HG02943 (cell line): Measurements from ENCODE around the gene TMEM117.

Source experiments
- ATAC-seq: cut with Tn5 transposase; IDR thresholded peaks from one replicate; pipeline ENCODE4 v1.9.1; 2021; ENCODE audit warnings: mild to moderate bottlenecking, low read depth, moderate library complexity; ENCODE audit not compliant: unreplicated experiment

TMEM117 gene

DNA sequence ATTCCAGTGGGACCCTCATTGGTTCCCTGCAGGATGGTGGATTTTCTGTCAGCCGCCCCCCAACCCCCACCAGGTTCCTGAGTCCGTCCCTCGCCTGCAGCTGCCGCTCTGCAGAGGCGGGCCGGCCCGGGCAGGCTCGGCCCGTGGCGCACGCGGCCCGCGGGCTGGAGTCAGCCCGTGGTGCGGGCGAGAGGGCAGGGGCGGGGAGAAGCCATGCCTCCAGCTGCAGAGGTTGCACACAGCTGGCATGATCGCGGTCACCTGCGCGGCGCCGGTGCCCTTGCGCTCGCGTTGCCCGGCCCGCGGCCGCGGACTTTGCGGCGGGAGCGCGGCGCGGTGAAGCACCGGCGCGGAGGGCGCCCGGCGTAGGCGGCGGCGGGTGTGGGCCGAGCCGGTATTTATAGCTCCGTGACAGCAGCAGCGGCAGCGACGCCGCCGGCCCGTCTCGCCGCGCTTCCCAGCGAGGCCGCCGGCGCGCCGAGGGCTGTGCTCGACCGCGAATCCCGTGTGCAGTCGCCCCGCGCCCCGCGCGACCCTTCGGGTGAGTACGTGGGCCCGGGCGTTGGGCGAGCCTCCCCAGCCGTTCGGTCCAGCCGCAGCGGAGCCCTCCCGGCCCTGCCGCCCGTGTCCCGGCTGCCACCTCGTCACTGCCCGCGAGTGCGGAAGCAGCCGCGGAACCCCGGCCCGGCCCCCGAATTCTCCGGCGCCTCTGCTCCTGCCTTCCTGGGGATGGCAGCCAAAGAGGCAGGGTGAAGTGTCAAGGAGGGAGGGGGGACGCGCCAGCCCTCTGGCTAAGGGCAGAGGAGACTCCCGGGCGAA, at the start of gene TMEM117:
TSS of gene TMEM117 (plus strand) at position 426 of the 819 bp plus-strand sequence.
- ATAC-seq: peak; percentile 80

- no peak for ATAC-seq
These were observed 48.8 kb upstream of the TMEM117 start for GRCh38 chr12:43786899-43787693.

- ATAC-seq: no peak
These were observed 45.9 kb upstream of the TMEM117 start for GRCh38 chr12:43789941-43790340.

DNA sequence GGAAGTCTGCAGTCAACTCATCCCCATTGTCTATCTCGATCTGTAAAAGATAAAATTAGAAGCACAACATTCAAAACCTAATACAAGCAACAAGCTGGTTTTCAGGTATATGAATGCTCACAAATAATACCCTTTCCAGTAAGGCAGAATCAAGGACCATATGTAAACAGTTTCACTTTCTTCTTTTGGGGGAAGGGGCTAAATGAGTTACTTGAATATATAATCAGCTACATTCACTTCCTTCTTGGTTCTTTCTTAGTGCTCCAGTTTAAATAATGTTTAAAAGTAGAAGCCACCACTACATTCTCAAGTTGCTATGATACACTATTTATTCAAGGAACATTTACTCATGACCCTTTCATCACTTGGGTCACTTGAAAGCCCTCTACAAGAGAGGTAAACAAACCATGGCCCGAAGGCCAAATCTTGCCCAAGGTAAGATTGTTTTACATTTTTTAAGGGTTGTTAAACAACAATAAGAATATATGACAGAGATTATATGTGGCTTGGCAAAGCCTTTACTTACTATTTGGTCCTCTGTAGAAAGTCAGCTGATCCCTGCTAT, 40.1 kb upstream of the TMEM117 start:
- ATAC-seq: no peak

GRCh38 chr12:43797561-43798217, 38.2 kb upstream of the TMEM117 start:
- no peak for ATAC-seq

DNA sequence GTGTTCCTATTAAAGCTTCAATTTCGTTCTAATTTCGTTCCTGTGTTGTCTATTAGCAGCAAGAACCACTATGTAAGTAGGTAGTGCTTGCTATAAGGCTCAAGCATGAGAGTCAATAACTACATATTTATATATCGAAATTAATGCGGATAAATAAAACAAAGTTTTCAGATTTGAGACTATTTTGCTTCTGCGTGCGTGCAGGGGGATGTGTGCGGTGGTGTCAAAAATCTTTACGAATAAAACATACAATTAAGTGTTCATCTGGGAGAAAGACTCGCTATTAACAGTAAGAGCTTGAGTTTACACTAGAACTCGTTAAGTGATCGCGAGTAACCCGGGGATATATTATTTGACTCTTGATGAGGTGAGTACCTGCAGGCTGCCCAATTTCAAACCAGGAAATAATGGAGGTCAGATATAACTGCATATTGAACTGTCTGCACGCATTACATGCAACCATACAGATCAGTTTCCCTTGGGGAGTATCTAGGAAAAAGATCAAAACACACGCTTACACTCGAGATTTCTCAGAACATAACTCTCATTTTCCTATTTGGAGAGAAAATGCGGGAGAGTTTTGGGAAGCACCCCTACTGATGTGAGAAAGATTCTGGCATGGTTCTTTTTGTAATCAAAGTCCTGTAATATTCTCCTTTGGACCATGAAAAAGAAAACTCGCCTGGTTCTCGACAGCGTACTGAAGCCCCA, 30.6 kb upstream of the TMEM117 start:
- no peak for ATAC-seq

GRCh38 chr12:43805860-43806736, 29.8 kb upstream of the TMEM117 start, which contains the start of gene TWF1:
TSS of gene TWF1 (minus strand) at chr12:43806317. CDS start at chr12:43806245, 72 bp downstream.
- peak; percentile 95 for ATAC-seq

DNA sequence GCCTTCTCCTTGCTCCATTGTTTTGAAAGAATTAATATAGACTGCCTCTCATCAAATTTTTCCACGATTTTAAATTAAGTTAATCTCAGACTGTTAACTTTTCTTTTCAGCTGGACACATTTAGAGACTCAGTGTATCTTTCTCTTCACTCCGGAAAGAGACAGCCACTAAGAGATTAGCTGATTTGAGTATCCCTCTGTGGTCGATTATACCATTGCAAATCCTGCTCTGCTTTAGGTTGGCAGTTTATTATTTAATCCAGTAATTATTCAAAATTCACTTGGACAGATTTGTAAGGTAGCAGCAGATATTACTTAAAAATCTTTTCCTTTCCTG, 29.2 kb upstream of the TMEM117 start:
- ATAC-seq: no peak

- ATAC-seq: no peak
These were observed 28.5 kb upstream of the TMEM117 start for GRCh38 chr12:43807386-43807785.

DNA sequence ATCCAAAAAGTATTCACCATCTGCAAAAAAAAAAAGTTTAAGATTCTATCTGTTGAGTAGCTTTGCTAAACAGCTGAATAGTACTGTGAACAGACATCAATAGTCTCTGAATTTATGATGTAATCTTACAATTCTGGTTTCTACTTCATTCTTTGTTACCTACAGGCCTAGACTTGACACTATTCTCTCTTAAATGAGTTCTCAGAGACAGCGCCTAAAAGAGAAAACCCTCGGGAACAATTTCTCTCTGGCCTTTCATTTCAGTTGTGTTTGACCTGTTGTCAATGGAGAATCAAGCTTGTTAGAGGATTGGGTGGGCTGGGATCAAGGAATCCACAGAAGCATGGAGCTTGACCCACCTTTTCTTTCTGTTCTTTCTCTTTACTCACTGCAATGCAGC, 23.8 kb upstream of the TMEM117 start:
- no peak for ATAC-seq

DNA sequence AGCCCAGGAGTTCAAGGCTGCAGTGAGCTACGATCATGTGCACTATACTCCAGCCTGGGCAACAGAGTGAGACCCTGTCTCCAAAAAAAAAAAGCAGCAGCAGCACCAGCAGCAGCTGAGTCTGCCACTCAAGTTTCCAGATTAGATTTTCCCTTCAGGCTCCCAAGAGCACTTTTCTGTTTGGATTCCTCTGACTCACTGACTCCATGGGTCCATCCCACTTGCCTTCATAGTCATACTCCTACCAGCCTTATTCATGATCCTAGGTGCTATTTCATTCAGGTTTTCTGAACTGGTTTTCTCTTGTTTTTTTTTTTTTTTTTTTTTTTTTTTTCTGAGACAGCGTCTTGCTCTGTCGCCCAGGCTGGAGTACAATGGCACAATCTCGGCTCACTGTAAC, 23.0 kb upstream of the TMEM117 start:
- ATAC-seq: no peak

DNA sequence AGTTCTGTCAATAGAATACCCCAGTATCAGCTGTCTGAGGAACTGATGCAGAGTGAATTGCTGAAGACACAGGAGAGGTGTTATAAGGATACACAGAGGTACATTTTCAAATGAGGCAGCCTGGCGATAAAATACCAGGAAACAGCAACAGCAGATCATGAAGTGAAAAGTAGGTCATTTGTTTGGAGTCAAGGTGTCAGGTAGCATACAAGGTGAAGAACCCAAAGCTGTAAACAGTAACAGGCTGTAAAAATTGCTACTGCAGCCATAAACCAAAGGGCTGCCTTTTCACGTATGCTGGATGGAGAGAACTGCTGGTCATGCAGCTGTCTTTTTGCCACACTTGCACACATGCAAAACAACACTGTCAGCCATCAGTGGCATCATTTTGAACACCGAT, 20.5 kb upstream of the TMEM117 start:
- ATAC-seq: no peak

DNA sequence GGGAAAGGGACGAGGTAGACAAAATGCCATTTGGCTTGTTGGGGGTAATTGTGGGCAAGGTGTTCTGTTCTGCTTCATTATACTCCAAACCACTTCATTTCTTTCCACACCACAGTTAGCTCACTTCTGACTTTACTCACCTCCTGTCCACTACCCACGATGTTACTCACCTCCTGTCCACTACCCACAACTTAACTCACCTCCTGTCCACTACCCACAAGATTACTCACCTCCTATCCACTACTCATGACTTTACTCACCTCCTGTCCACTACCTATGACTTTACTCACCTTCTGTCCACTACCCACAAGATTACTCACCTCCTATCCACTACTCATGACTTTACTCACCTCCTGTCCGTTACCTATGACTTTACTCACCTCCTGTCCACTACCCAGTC, 19.7 kb upstream of the TMEM117 start:
- no peak for ATAC-seq

DNA sequence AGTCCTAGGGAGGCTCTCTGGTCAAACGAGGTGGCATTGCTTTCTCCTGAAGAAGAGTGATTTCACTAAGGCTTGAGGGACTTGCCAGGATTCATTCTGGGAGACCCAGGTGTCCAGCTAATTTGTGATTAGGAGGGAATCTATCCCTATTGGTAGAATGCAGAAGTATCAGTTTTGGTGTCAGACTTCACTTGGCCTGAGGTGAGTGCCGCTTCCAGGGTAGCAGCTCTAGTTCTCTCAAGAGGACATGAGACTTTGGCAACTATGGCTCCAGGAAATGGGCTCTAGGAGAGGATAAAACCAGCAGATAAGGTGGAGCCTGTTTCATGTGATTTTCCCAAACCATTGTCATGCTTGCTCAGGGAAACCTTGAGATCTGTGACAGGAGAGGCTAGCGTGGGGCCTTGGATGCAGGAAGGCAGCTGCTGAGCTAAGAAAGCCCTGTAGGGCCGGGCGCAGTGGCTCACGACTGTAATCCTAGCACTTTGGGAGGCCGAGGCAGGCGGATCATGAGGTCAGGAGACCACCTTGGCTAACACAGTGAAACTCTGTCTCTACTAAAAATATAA, 11.6 kb upstream of the TMEM117 start:
- no peak for ATAC-seq

DNA sequence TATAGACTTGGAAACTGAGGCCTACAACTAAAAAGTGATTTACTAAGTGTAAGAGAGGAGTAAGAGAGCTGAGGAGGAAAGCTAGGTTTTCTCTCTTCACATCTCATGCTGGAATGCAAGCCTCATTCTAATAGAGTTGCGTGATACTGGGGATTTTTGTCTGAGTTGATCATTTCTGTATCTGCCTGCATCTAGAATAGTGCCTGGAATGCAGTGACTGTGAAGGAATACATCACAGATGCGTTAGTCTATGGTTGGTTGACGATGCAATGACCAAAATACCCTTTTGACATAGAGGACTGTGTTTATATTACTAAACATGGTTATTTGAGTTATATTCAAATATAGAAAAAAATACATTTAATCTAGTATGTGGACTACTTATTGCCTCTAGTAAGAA, 9.2 kb upstream of the TMEM117 start:
- no peak for ATAC-seq

GRCh38 chr12:43827093-43827492, 8.8 kb upstream of the TMEM117 start:
- ATAC-seq: no peak

GRCh38 chr12:43832463-43833168, 3.3 kb upstream of the TMEM117 start:
- ATAC-seq: no peak

- peak; percentile 13 for ATAC-seq
These were observed 621 bp upstream of the TMEM117 start for GRCh38 chr12:43835264-43835655.
